ENCODE data around the gene TUBA3E.
"Not testable (repeated sequence)": the region's sequence is repeated elsewhere in the genome, so short reads cannot be mapped to it uniquely, and the experiment has no call there.

DNA sequence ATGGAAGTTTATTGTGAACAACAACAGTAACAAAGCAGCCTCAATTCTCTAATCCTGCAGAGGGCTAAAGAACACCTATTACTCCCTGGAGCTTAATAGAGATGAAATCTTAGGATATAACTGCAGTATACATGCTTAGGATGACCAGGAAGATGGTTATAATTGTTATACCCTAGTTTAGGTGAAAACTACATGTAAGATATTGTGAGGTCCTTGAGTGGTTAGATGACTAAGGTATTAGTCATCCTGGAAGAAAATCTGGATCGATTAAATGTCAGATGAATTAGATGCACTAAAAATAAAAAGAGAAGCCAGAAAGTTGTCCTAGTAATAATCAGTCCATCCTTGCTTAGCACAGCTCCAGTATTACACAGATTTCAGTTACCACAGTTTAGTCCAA lies 22.3 kb upstream of the TUBA3E start:
- not testable (repeated sequence) for TF ChIP-seq POLR2AphosphoS5 (IDR thresholded peaks at IDR 0.05; ENCODE audit: low read depth, low read length); POLR2A (IDR thresholded peaks at IDR 0.05; ENCODE audit: low read depth, low read length); TAF1 (IDR thresholded peaks at IDR 0.05; ENCODE audit: borderline replicate concordance, low read depth, low read length)
